GM23338 (cell line): ENCODE results near the gene FBXO34. TPM values are rescaled to one million over a fixed set of nuclear protein-coding genes. Genes with fewer than 3 reads are reported as not detected.

Source experiments
- ATAC-seq: fragments of 200-7000 bp; cut with Tn5 transposase; 3 replicates; pipeline ENCODE4 v1.9.1; 2020
- DNase-seq: peaks from one replicate; pipeline ENCODE4 v3.0.0-alpha.2; 2015; ENCODE audit warnings: low spot score
- H2AFZ ChIP-seq: fragments of 200-600 bp; sonication (generic); 2 replicates; pipeline ENCODE4 v1.8.0; 2016; ENCODE audit warnings: antibody characterized with exemption, mild to moderate bottlenecking, moderate library complexity
- H3F3A ChIP-seq: fragments of 200-600 bp; sonication (generic); replicated peaks from 2 replicates; pipeline ENCODE4 v1.8.0; 2017; ENCODE audit warnings: antibody characterized with exemption, mixed run types, low read depth
- H3K27ac ChIP-seq: fragments of 200-600 bp; sonication (generic); 2 replicates; pipeline ENCODE4 v1.6.1; 2016; ENCODE audit warnings: low read depth
- H3K27me3 ChIP-seq: fragments of 200-600 bp; sonication (generic); 2 replicates; pipeline ENCODE4 v1.8.0; 2016; ENCODE audit warnings: mild to moderate bottlenecking, mixed run types, moderate library complexity; ENCODE audit not compliant: insufficient read depth
- H3K36me3 ChIP-seq: fragments of 200-600 bp; sonication (generic); 2 replicates; pipeline ENCODE4 v1.8.0; 2016; ENCODE audit warnings: mild to moderate bottlenecking; ENCODE audit not compliant: insufficient read depth
- H3K4me1 ChIP-seq: fragments of 200-600 bp; sonication (generic); 2 replicates; pipeline ENCODE4 v1.8.0; 2016; ENCODE audit warnings: mild to moderate bottlenecking, moderate library complexity; ENCODE audit not compliant: insufficient read depth
- H3K4me2 ChIP-seq: fragments of 200-600 bp; sonication (generic); 2 replicates; pipeline ENCODE4 v1.7.1; 2017; ENCODE audit warnings: mixed run types
- H3K4me3 ChIP-seq: fragments of 200-600 bp; sonication (generic); 2 replicates; pipeline ENCODE4 v1.6.1; 2016; ENCODE audit warnings: mixed run types
- H3K79me2 ChIP-seq: fragments of 200-600 bp; sonication (generic); replicated peaks from 2 replicates; pipeline ENCODE4 v1.8.0; 2017; ENCODE audit warnings: mild to moderate bottlenecking; ENCODE audit not compliant: insufficient read depth
- H3K9me2 ChIP-seq: fragments of 200-600 bp; sonication (generic); 2 replicates; pipeline ENCODE4 v1.8.0; 2017; ENCODE audit not compliant: insufficient read depth
- H4K20me1 ChIP-seq: fragments of 200-600 bp; sonication (generic); replicated peaks from 2 replicates; pipeline ENCODE4 v1.8.0; 2017; ENCODE audit warnings: mild to moderate bottlenecking; ENCODE audit not compliant: insufficient read depth
- H3K27ac Mint-ChIP-seq: 2 replicates; pipeline ENCODE4 v1.8.0; 2020; ENCODE audit warnings: inconsistent platforms, mild to moderate bottlenecking, moderate library complexity, mixed read lengths
- H3K27me3 Mint-ChIP-seq: 3 replicates; pipeline ENCODE4 v1.8.0; 2022; ENCODE audit warnings: low read depth, mild to moderate bottlenecking, moderate library complexity, mixed read lengths, inconsistent platforms; ENCODE audit not compliant: insufficient read depth, poor library complexity
- H3K36me3 Mint-ChIP-seq: 3 replicates; pipeline ENCODE4 v1.8.0; 2021; ENCODE audit warnings: low read depth, mild to moderate bottlenecking, inconsistent platforms, moderate library complexity, mixed read lengths
- H3K4me1 Mint-ChIP-seq: 3 replicates; pipeline ENCODE4 v1.8.0; 2020; ENCODE audit warnings: mild to moderate bottlenecking, inconsistent platforms, mixed read lengths
- H3K4me3 Mint-ChIP-seq: 3 replicates; pipeline ENCODE4 v1.8.0; 2021; ENCODE audit warnings: moderate library complexity, mild to moderate bottlenecking, inconsistent platforms, mixed read lengths
- H3K9me3 Mint-ChIP-seq: 3 replicates; pipeline ENCODE4 v1.8.0; 2020; ENCODE audit warnings: moderate library complexity, mild to moderate bottlenecking, inconsistent platforms, mixed read lengths
- CREB1 ChIP-seq: fragments of 250-450 bp; sonication (Bioruptor Pico); IDR thresholded peaks from 2 replicates; pipeline ENCODE4 v1.5.0; 2020; ENCODE audit warnings: low read depth, mild to moderate bottlenecking, moderate library complexity
- EZH2 ChIP-seq: fragments of 200-600 bp; sonication (generic); IDR thresholded peaks from one replicate; pipeline ENCODE4 v1.8.0; 2017; ENCODE audit warnings: antibody characterized with exemption, mild to moderate bottlenecking, low read depth; ENCODE audit not compliant: unreplicated experiment
- EZH2phosphoT487 ChIP-seq: fragments of 200-600 bp; sonication (generic); IDR thresholded peaks from one replicate; pipeline ENCODE4 v1.8.1; 2018; ENCODE audit warnings: antibody characterized with exemption; ENCODE audit not compliant: unreplicated experiment
- NANOG ChIP-seq: IDR thresholded peaks from 2 replicates; pipeline ENCODE4 v1.6.1; 2016; ENCODE audit warnings: antibody characterized with exemption, borderline replicate concordance
- REST ChIP-seq: IDR thresholded peaks from one replicate; pipeline ENCODE4 v1.6.1; 2018; ENCODE audit warnings: antibody characterized with exemption; ENCODE audit not compliant: unreplicated experiment
- ZNF114 ChIP-seq: fragments of 250-450 bp; sonication (Bioruptor Pico); IDR thresholded peaks from 2 replicates; pipeline ENCODE4 v1.5.0; 2020; ENCODE audit warnings: mild to moderate bottlenecking, moderate library complexity
- ZNF331 ChIP-seq: fragments of 250-450 bp; sonication (Bioruptor Pico); IDR thresholded peaks from 2 replicates; pipeline ENCODE4 v1.5.0; 2020; ENCODE audit warnings: low read depth, mild to moderate bottlenecking, moderate library complexity
- ZNF462 ChIP-seq: fragments of 250-450 bp; sonication (Bioruptor Pico); IDR thresholded peaks from 2 replicates; pipeline ENCODE4 v1.5.0; 2020; ENCODE audit warnings: mild to moderate bottlenecking, moderate library complexity
- polyA plus RNA-seq: library from polyadenylated mRNA; unstranded; fragments of >200 nt; fragmentation: Nextera tagmentation; extraction: Ambion mirVana; gene quantifications from 2 replicates; pipeline ENCODE4 v1.2.1, GENCODE V29; 2016
- total RNA-seq: library from RNA; depleted of rRNA; stranded (reverse); fragments of >200 nt; shearing (Covaris generic); gene quantifications from 2 replicates; pipeline ENCODE4 v1.2.3, GENCODE V29; 2014

The FBXO34 gene
- total and polyA plus RNA-seq, 2 experiments from 2014 or later, result 9.4 to 13.4 TPM

GRCh38 chr14:55255979-55256378, 15.2 kb upstream of the FBXO34 start:
- no peaks in the 10 kb centered on the region for H3F3A ChIP-seq

More at GRCh38 chr14:55255979-55256378, 15.2 kb upstream of the FBXO34 start:
- no peaks in the 10 kb centered on the region for H3K36me3 ChIP-seq
- no peaks in the 10 kb centered on the region; the same call in 1 of the 2 replicates for H4K20me1 ChIP-seq
- no peaks in the 10 kb centered on the region for H3K9me2 ChIP-seq
- H2AFZ ChIP-seq, result peak overlapping the region; percentile 44; the same call in 1 of the 2 replicates
- H3K4me3 ChIP-seq, result no peak overlapping the region
- no peaks in the 10 kb centered on the region for H3K79me2 ChIP-seq
- Mint-ChIP-seq H3K27me3 (peaks cover 1% of the 10 kb centered on the region), H3K4me1 (peaks cover 3% of the 10 kb centered on the region; the same call in 1 of the 3 replicates), H3K36me3 (no peaks in the 10 kb centered on the region), H3K4me3 (no peak overlapping the region), H3K27ac (no peak overlapping the region), H3K9me3 (no peaks in the 10 kb centered on the region)
- no peaks in the 10 kb centered on the region for H3K27me3 ChIP-seq
- H3K4me2 ChIP-seq, result no peak overlapping the region
- TF ChIP-seq EZH2phosphoT487 (no peak), EZH2 (no peak), CREB1 (CRISPR knock-in tag) (no peak), ZNF114 (no peak), ZNF331 (CRISPR knock-in tag) (no peak), NANOG (no peak), ZNF462 (CRISPR knock-in tag) (no peak), REST (no peak)
- no peak for ATAC-seq
- H3K27ac ChIP-seq, result no peak overlapping the region
- DNase-seq, result no peak
- no peaks in the 10 kb centered on the region for H3K4me1 ChIP-seq
